Measurements from ENCODE around the gene C9orf85.

The C9orf85 gene

GRCh38 chr9:72022841-72023240 lies 111.4 kb downstream of the C9orf85 start:
- Histone ChIP-seq H3K36me3 (ENCODE audit: control insufficient read depth in 1 of 2, insufficient read depth in 2 of 2, low read length in 2 of 2) (no peaks in the 10 kb centered on the region), H3K9me3 (ENCODE audit: control insufficient read depth in 1 of 2, low read length in 2 of 2) (no peaks in the 10 kb centered on the region), H3K4me3 (ENCODE audit: low read depth in 1 of 2, low read length in 2 of 2) (no peak overlapping the region), H3K27ac (ENCODE audit: low read length) (no peak overlapping the region), H3K27me3 (ENCODE audit: low read depth, low read length) (no peaks in the 10 kb centered on the region), H3K4me1 (ENCODE audit: control insufficient read depth in 1 of 2, insufficient read depth in 2 of 2, low read length in 2 of 2) (no peaks in the 10 kb centered on the region)
